NT2/D1 (cell line): ENCODE data around the gene CLEC3B.

ENCODE experiments used
- DNase-seq: peaks from one replicate; pipeline ENCODE4 v3.0.0-alpha.2; 2011; ENCODE audit warnings: low read depth, low spot score
- H3K27me3 ChIP-seq: 2 replicates; pipeline ENCODE4 v1.6.0; 2011; ENCODE audit warnings: mild to moderate bottlenecking; ENCODE audit not compliant: insufficient read length, insufficient read depth
- H3K36me3 ChIP-seq: 2 replicates; pipeline ENCODE4 v1.6.1; 2011; ENCODE audit warnings: mild to moderate bottlenecking, low read length, mixed read lengths; ENCODE audit not compliant: insufficient read depth, insufficient read length
- H3K4me1 ChIP-seq: 2 replicates; pipeline ENCODE4 v1.5.1; 2011; ENCODE audit not compliant: insufficient read depth, insufficient read length
- H3K4me3 ChIP-seq: 2 replicates; pipeline ENCODE4 v1.5.1; 2011; ENCODE audit warnings: low read depth; ENCODE audit not compliant: insufficient read length
- H3K9ac ChIP-seq: 2 replicates; pipeline ENCODE4 v1.6.0; 2011; ENCODE audit warnings: low read depth; ENCODE audit not compliant: insufficient read length
- H3K9me3 ChIP-seq: 2 replicates; pipeline ENCODE4 v1.5.1; 2011; ENCODE audit warnings: mild to moderate bottlenecking, low read length; ENCODE audit not compliant: insufficient read depth
- SUZ12 ChIP-seq: IDR thresholded peaks from 2 replicates; pipeline ENCODE4 v1.6.1; 2011; ENCODE audit not compliant: insufficient read length, insufficient read depth; ENCODE audit errors: extremely low read depth
- YY1 ChIP-seq: IDR thresholded peaks from 2 replicates; pipeline ENCODE4 v1.6.1; 2011; ENCODE audit not compliant: insufficient read length, insufficient read depth
- ZNF274 ChIP-seq: IDR thresholded peaks from 2 replicates; pipeline ENCODE4 v1.6.1; 2011; ENCODE audit warnings: mild to moderate bottlenecking, low read depth, low read length

Gene CLEC3B

DNA sequence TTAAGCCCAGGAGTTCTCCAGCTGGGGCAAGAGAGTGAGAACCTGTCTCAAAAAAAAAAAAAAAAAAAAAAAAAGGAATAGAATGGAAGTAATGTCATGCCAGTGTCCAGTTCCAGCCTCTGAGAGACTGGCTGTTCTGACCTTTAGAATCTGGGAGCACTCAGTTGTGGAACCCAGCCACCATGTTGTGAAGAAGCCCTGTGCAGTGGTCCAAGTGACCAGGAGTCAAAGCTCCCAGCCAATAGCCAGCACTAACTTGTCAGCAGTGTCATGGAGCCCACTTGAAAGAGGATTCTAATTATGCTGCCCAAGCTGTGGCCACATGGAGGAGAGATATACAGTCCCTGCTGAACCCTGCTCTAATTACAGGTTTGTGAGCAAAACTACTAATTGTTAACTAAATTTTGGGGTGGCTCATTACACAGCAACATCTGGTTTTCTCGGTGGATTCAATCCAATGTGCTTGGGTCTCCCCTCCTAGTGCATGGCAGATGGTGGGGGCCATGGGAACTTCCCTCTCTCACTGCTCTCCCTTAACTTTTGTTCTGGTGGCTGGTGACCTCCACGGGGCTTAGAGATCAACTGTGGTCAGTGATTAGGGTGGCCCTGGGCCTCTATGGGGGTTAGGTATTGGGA lies 55.5 kb downstream of the CLEC3B start:
- TF ChIP-seq SUZ12 (no peak), ZNF274 (no peak), YY1 (no peak)
- no peaks in the 10 kb centered on the region for H3K4me1 ChIP-seq
- H3K36me3 ChIP-seq, result peaks cover 5% of the 10 kb centered on the region
- no peaks in the 10 kb centered on the region for H3K27me3 ChIP-seq
- no peak overlapping the region for H3K9ac ChIP-seq
- peaks cover 9% of the 10 kb centered on the region; the same call in 1 of the 2 replicates for H3K9me3 ChIP-seq
- H3K4me3 ChIP-seq, result no peak overlapping the region
- no peak for DNase-seq

- DNase-seq, result no peak
- TF ChIP-seq SUZ12, result no peak
- TF ChIP-seq ZNF274, result no peak
- TF ChIP-seq YY1, result no peak
- no peak overlapping the region for H3K9ac ChIP-seq
These were observed 56.0 kb downstream of the CLEC3B start for GRCh38 chr3:45082142-45082538.

GRCh38 chr3:45083023-45083422 lies 56.9 kb downstream of the CLEC3B start:
- no peak overlapping the region for H3K9ac ChIP-seq
- no peaks in the 10 kb centered on the region for H3K9me3 ChIP-seq
- no peak for DNase-seq
- H3K27me3 ChIP-seq, result no peaks in the 10 kb centered on the region
- no peaks in the 10 kb centered on the region for H3K4me1 ChIP-seq
- peaks cover 5% of the 10 kb centered on the region for H3K36me3 ChIP-seq
- no peak overlapping the region for H3K4me3 ChIP-seq
- TF ChIP-seq ZNF274 (no peak), SUZ12 (no peak), YY1 (no peak)

More at GRCh38 chr3:45082142-45082538, 56.0 kb downstream of the CLEC3B start:
- no peaks in the 10 kb centered on the region for H3K27me3 ChIP-seq
- no peaks in the 10 kb centered on the region for H3K4me1 ChIP-seq
- H3K9me3 ChIP-seq, result peaks cover 5% of the 10 kb centered on the region; the same call in 1 of the 2 replicates
- H3K36me3 ChIP-seq, result peaks cover 5% of the 10 kb centered on the region
- H3K4me3 ChIP-seq, result no peak overlapping the region

- TF ChIP-seq YY1 (no peak), SUZ12 (no peak), ZNF274 (no peak)
- Histone ChIP-seq H3K27me3 (no peaks in the 10 kb centered on the region), H3K9me3 (no peaks in the 10 kb centered on the region), H3K36me3 (peaks cover 5% of the 10 kb centered on the region), H3K4me1 (no peaks in the 10 kb centered on the region), H3K4me3 (no peak overlapping the region), H3K9ac (no peak overlapping the region)
- DNase-seq, result no peak
These were observed 58.3 kb downstream of the CLEC3B start for GRCh38 chr3:45084361-45084760.

GRCh38 chr3:45084820-45085816 lies 59.0 kb downstream of the CLEC3B start:
- Histone ChIP-seq H3K9ac (no peak overlapping the region), H3K4me1 (no peaks in the 10 kb centered on the region), H3K36me3 (peaks cover 5% of the 10 kb centered on the region), H3K9me3 (peaks cover 2% of the 10 kb centered on the region; the same call in 1 of the 2 replicates), H3K27me3 (no peaks in the 10 kb centered on the region), H3K4me3 (no peak overlapping the region)
- no peak for TF ChIP-seq YY1
- TF ChIP-seq SUZ12, result no peak
- TF ChIP-seq ZNF274, result no peak
- DNase-seq, result no peak
